HG02763 (cell line): ENCODE data around the gene SLAMF9.

Experiments
- ATAC-seq: cut with Tn5 transposase; IDR thresholded peaks from one replicate; pipeline ENCODE4 v1.9.1; 2021; ENCODE audit warnings: mild to moderate bottlenecking, moderate library complexity; ENCODE audit not compliant: unreplicated experiment

The SLAMF9 gene

GRCh38 chr1:159934136-159935039, 19.6 kb downstream of the SLAMF9 start:
- ATAC-seq: no peak

GRCh38 chr1:159933347-159933746, 20.7 kb downstream of the SLAMF9 start:
- ATAC-seq: no peak

GRCh38 chr1:159932296-159933285, 21.4 kb downstream of the SLAMF9 start:
- ATAC-seq: no peak

GRCh38 chr1:159931795-159932173, 22.3 kb downstream of the SLAMF9 start:
- ATAC-seq: no peak

GRCh38 chr1:159931101-159931794, 22.8 kb downstream of the SLAMF9 start:
- ATAC-seq: no peak

GRCh38 chr1:159930634-159931033, 23.4 kb downstream of the SLAMF9 start:
- ATAC-seq: no peak

- ATAC-seq: no peak
These were observed 23.8 kb downstream of the SLAMF9 start for GRCh38 chr1:159930216-159930615.

- no peak for ATAC-seq
These were observed 24.6 kb downstream of the SLAMF9 start for GRCh38 chr1:159929155-159930051.

- ATAC-seq: no peak
These were observed 25.5 kb downstream of the SLAMF9 start for GRCh38 chr1:159928491-159929050.

- no peak for ATAC-seq
These were observed 26.1 kb downstream of the SLAMF9 start for GRCh38 chr1:159927849-159928431.

- ATAC-seq: no peak
These were observed 26.7 kb downstream of the SLAMF9 start for GRCh38 chr1:159927211-159927848.

GRCh38 chr1:159925719-159926078, 28.3 kb downstream of the SLAMF9 start:
- ATAC-seq: no peak

- peak; percentile 61 for ATAC-seq
These were observed 29.0 kb downstream of the SLAMF9 start, which contains the start of gene TAGLN2 for GRCh38 chr1:159924791-159925718. Gene TAGLN2 (minus strand): TSS chr1:159925507. CDS start chr1:159920509, 4,998 bp downstream.

- no peak for ATAC-seq
These were observed 29.8 kb downstream of the SLAMF9 start for GRCh38 chr1:159924025-159924790.

GRCh38 chr1:159923203-159924024, 30.6 kb downstream of the SLAMF9 start:
- peak; percentile 35 for ATAC-seq
